Spleen (tissue), 7 donors: ENCODE measurements around the gene CEMIP.

Experiments
- CTCF ChIP-seq, 11 experiments: fragments of 200-600 bp in 7 of 11; fragments of 450-650 bp in 4 of 11; sonication (generic) in 4 of 11; IDR thresholded peaks in 8 of 11; conservative IDR thresholded peaks in 3 of 11; 1 replicate in 7 of 11; 2 replicates in 4 of 11; pipeline versions ENCODE4 v1.4.0 to v1.8.0; 2016 to 2021; ENCODE audit warnings: antibody characterized with exemption in 11 of 11, inconsistent platforms in 4 of 11, mild to moderate bottlenecking in 1 of 11
- POLR2A ChIP-seq, 3 donors: fragments of 450-650 bp; IDR thresholded peaks; one replicate each; pipeline ENCODE4 v1.5.1; 2017; ENCODE audit warnings: antibody characterized with exemption in 3 of 3, mild to moderate bottlenecking in 1 of 3
- donor health status: DM: no; HTN: no; CAD: no; lungs with moderate emphysema.
- donor health status: DM: no; HTN: no; CAD: no.
- donor health status: DM: no; HTN: no; CAD: no.

GRCh38 chr15:80839764-80840130 lies 60.6 kb downstream of the CEMIP start:
- TF ChIP-seq POLR2A (IDR thresholded peaks at IDR 0.05) = no peak
- TF ChIP-seq CTCF (IDR thresholded peaks at IDR 0.05 in 8 of 11, conservative IDR thresholded peaks at IDR 0.05 in 3 of 11) = no peak
